Omental fat pad (tissue), 4 donors: ENCODE results near the gene NFIB. TPM values are rescaled to one million over a fixed set of nuclear protein-coding genes. Genes with fewer than 3 reads are reported as not detected.

Experiments used
- ATAC-seq: fragments of 150-250 bp; one replicate; pipeline ENCODE4 v1.9.1; 2016; ENCODE audit warnings: mild to moderate bottlenecking, moderate library complexity; ENCODE audit not compliant: low FRiP score
- DNase-seq: peaks from one replicate; pipeline ENCODE4 v3.0.0-alpha.2; 2019; ENCODE audit warnings: low spot score
- CTCF ChIP-seq, 3 donors: fragments of 450-650 bp; IDR thresholded peaks; one replicate each; pipeline ENCODE4 v1.5.1; 2016 to 2017; ENCODE audit warnings: antibody characterized with exemption in 3 of 3, mild to moderate bottlenecking in 3 of 3, moderate library complexity in 2 of 3
- total RNA-seq, 4 donors: library from RNA; depleted of rRNA; stranded (reverse); fragments of >200 nt; gene quantifications; one replicate each; pipeline ENCODE4 v1.1.0, GENCODE V29; 2016

Gene NFIB
- total RNA-seq, 4 donors from 2014 or later = 55.1 to 265 (median 106) TPM

DNA sequence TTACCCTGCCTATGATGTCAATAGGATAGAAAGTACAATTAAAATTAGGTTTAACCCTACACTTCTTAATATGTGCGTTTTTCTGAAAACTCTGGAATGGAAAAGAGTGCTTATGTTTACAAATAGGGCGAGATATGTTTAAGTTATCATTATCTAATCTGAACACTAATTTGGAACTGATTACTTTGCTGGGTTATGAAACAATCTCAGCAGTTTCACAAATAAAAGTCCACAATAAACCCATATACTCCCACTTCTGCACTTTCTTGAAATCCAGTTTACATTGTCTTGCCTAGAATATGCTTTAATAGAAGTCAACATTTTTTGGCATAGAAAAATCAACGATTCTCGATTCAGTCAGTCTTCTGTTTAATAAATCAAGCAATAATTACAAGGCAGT is 236.3 kb downstream of the NFIB start:
- TF ChIP-seq CTCF (IDR thresholded peaks at IDR 0.05) = no peak
- ATAC-seq = no peak
- DNase-seq = no peak

GRCh38 chr9:14075218-14075617 is 238.7 kb downstream of the NFIB start:
- ATAC-seq = no peak

GRCh38 chr9:14072850-14073249 is 241.1 kb downstream of the NFIB start:
- no peak for ATAC-seq
- no peak for TF ChIP-seq CTCF (IDR thresholded peaks at IDR 0.05)
- DNase-seq = no peak

More at GRCh38 chr9:14075218-14075617, 238.7 kb downstream of the NFIB start:
- no peak for DNase-seq
- TF ChIP-seq CTCF (IDR thresholded peaks at IDR 0.05) = no peak

DNA sequence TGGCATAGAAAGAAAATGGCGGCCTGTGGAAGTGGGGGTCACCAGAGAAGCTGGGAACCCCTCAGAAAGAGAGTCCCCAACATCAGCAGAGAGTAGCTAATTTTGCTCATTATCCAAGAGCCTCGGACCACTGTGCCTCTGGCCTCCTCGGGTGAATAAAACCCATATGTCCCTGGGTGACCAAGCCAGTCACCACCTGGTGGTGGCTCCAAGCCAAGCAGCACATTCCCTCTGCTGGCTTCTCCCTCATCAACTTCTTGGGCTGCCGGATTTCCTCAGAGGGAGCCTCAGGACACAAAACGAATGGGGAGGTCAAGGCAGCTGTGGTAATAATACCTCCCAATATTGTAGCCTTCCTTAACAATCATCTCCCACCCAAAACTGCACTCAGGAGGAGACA is 242.5 kb downstream of the NFIB start:
- ATAC-seq = no peak
- TF ChIP-seq CTCF (IDR thresholded peaks at IDR 0.05) = no peak

DNA sequence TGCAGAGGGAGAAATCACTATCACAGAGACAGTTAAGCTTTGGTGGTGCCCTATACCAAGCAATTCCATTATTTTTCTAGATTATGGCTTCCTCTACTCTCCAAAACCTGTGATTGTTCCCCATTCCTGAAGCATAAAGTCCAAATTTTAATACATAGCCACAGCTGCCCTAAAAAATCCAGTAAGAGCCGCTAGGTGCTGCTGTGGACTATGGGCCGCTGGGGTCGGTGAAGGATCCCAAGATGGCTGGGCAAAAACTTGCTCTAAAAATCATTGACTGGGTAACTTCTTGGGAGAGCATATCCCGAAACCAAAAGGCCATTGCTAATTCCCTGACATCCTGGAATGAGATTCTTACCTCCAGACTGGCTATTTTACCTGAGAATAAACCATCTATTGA is 245.3 kb downstream of the NFIB start:
- DNase-seq = no peak
- TF ChIP-seq CTCF (IDR thresholded peaks at IDR 0.05) = no peak
- no peak for ATAC-seq

More for the DNA sequence above, 242.5 kb downstream of the NFIB start:
- DNase-seq = no peak

DNA sequence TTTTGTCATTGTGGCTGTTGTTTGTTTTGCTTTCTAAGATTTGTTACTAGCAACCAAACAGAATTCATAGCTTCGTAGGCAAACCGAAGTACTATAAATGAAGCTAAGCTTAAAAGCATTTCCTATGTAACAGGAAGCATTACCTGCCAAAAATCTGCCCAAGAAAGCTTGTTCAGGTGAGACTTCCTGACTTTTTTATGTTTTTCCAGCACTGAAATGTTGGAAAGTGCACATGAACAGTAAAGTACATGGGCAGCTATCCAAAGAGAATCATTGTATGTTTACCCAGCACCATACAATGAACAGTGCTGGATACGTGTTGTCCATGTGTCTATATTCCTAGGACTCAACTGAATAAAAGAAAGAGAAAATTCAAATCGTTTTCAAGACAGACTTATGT is 247.1 kb downstream of the NFIB start:
- ATAC-seq = no peak
- TF ChIP-seq CTCF (IDR thresholded peaks at IDR 0.05) = no peak
- DNase-seq = no peak

DNA sequence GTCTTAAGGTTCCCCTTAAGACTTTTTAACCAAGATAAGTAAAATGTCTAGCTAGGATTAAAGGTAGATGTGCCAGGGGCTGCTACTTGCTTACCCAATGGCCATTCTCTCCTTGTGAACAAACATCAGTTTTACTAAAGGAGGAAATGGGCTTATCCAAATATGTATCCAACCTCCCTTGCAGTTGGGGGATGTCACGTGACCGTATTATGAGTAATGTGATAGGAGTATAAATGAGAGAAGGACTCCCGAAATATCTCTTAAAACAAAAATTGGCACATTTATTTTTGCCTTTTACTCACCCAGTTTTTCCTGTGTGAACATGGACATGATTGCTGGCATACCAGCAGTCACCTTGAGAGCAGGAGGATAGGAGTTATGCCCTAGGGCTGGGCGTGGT is 247.9 kb downstream of the NFIB start:
- TF ChIP-seq CTCF (IDR thresholded peaks at IDR 0.05) = no peak
- DNase-seq (no peak), ATAC-seq (no peak)
